H1 (cell line): Measurements from ENCODE around the gene DPY19L1. TPM values are rescaled to one million over a fixed set of nuclear protein-coding genes. Genes with fewer than 3 reads are reported as not detected.

Experiments
- CTCF ChIA-PET: fragments of 300-600 bp; sonication (Branson Sonifier 250); formaldehyde crosslinking; loops from one replicate; lab custom pipeline; 2021; ENCODE audit not compliant: partially characterized antibody; lab: Charles Lee
- POLR2A ChIA-PET: fragments of 300-600 bp; sonication (Branson Sonifier 250); formaldehyde crosslinking; loops from one replicate; lab custom pipeline; 2021; ENCODE audit warnings: inconsistent platforms; ENCODE audit not compliant: partially characterized antibody; lab: Charles Lee
- DNase-seq, 2 experiments: peaks; one replicate each; pipeline versions ENCODE4 v3.0.0 to v3.0.0-alpha.2; 2010 to 2022; ENCODE audit warnings: low spot score in 2 of 2, low read depth in 1 of 2, mixed read lengths in 1 of 2
- FAIRE-seq: peaks from 2 replicates; lab custom pipeline; 2011; peaks lifted over from hg19 to GRCh38; lab: Jason Lieb, UNC
- H2AFZ ChIP-seq: 2 replicates; pipeline ENCODE4 v1.8.1; 2012; ENCODE audit warnings: low read length, inconsistent platforms
- H2AK5ac ChIP-seq: 2 replicates; pipeline ENCODE4 v1.6.1; 2013; ENCODE audit warnings: low read depth, low read length
- H2BK120ac ChIP-seq: replicated peaks from 2 replicates; pipeline ENCODE3; 2013; ENCODE audit warnings: low read depth, low read length, inconsistent platforms
- H2BK12ac ChIP-seq: 2 replicates; pipeline ENCODE4 v1.6.1; 2013; ENCODE audit warnings: low read depth, low read length
- H2BK15ac ChIP-seq: 2 replicates; pipeline ENCODE4 v1.6.1; 2013; ENCODE audit warnings: low read length
- H2BK20ac ChIP-seq: 2 replicates; pipeline ENCODE4 v1.6.1; 2013; ENCODE audit warnings: low read length
- H2BK5ac ChIP-seq: 2 replicates; pipeline ENCODE4 v1.6.1; 2013; ENCODE audit warnings: low read depth, low read length
- H3K14ac ChIP-seq: 2 replicates; pipeline ENCODE4 v1.6.1; 2013; ENCODE audit warnings: inconsistent platforms; ENCODE audit not compliant: insufficient read length
- H3K18ac ChIP-seq: 2 replicates; pipeline ENCODE4 v1.6.1; 2013; ENCODE audit warnings: low read length; ENCODE audit errors: extremely low read depth
- H3K23ac ChIP-seq: 2 replicates; pipeline ENCODE4 v1.6.1; 2013; ENCODE audit warnings: inconsistent platforms; ENCODE audit not compliant: insufficient read length
- H3K23me2 ChIP-seq: 2 replicates; pipeline ENCODE4 v1.6.1; 2013; ENCODE audit warnings: low read depth, low read length
- H3K27ac ChIP-seq: 2 replicates; pipeline ENCODE4 v1.6.1; 2011; ENCODE audit warnings: low read depth, low read length, inconsistent platforms
- H3K27me3 ChIP-seq, 4 experiments: replicated peaks in 1 of 4; 1 replicate in 1 of 4; 2 replicates in 3 of 4; pipeline versions ENCODE4 v1.6.1 to v1.8.1; 2011 to 2013; ENCODE audit warnings: low read length in 3 of 4, mild to moderate bottlenecking in 3 of 4, inconsistent platforms in 2 of 4, mixed read lengths in 2 of 4, moderate library complexity in 1 of 4; ENCODE audit not compliant: control insufficient read depth in 3 of 4, insufficient read depth in 3 of 4; ENCODE audit errors: extremely low read depth in 1 of 4
- H3K36me3 ChIP-seq, 4 experiments: 2 replicates each; pipeline versions ENCODE4 v1.6.1 to v1.8.1; 2011 to 2013; ENCODE audit warnings: mild to moderate bottlenecking in 4 of 4, low read length in 3 of 4, moderate library complexity in 2 of 4, control low read depth in 1 of 4, inconsistent platforms in 1 of 4; ENCODE audit not compliant: insufficient read depth in 4 of 4, control insufficient read depth in 2 of 4
- H3K4ac ChIP-seq: replicated peaks from 2 replicates; pipeline ENCODE3; 2013; ENCODE audit warnings: low read length, low read depth, mixed read lengths, inconsistent platforms; ENCODE audit not compliant: insufficient read length
- H3K4me1 ChIP-seq, 4 experiments: replicated peaks in 1 of 4; 1 replicate in 1 of 4; 2 replicates in 3 of 4; pipeline versions ENCODE4 v1.6.1 to v1.8.1; 2011 to 2013; ENCODE audit warnings: low read length in 3 of 4, inconsistent platforms in 2 of 4, mixed read lengths in 1 of 4; ENCODE audit not compliant: insufficient read depth in 4 of 4, control insufficient read depth in 3 of 4
- H3K4me2 ChIP-seq, 2 experiments: 2 replicates each; pipeline versions ENCODE4 v1.6.1 to v1.8.1; 2011 to 2013; ENCODE audit warnings: low read depth in 2 of 2, low read length in 2 of 2, control low read depth in 1 of 2, inconsistent platforms in 1 of 2, mild to moderate bottlenecking in 1 of 2; ENCODE audit not compliant: insufficient read depth in 1 of 2
- H3K4me3 ChIP-seq, 4 experiments: fragments of 200-600, 300-600 bp in 1 of 4; sonication (generic), shearing (Covaris generic), sonication (Bioruptor Twin) in 1 of 4; 2 replicates each; pipeline versions ENCODE4 v1.5.1 to v1.8.1; 2011 to 2016; ENCODE audit warnings: low read length in 4 of 4, low read depth in 3 of 4, control low read depth in 2 of 4, inconsistent platforms in 2 of 4, mild to moderate bottlenecking in 2 of 4, mixed read lengths in 1 of 4, moderate library complexity in 1 of 4; ENCODE audit not compliant: insufficient read depth in 2 of 4; ENCODE audit errors: extremely low read depth in 1 of 4
- H3K56ac ChIP-seq: replicated peaks from 2 replicates; pipeline ENCODE3; 2013; ENCODE audit warnings: low read depth, mild to moderate bottlenecking, mixed read lengths, low read length, inconsistent platforms; ENCODE audit not compliant: insufficient read length
- H3K79me1 ChIP-seq: 2 replicates; pipeline ENCODE4 v1.6.1; 2013; ENCODE audit warnings: low read depth, low read length, control low read depth
- H3K79me2 ChIP-seq, 2 experiments: 2 replicates each; pipeline versions ENCODE4 v1.6.1 to v1.8.1; 2012 to 2013; ENCODE audit warnings: low read length in 2 of 2, mild to moderate bottlenecking in 2 of 2, inconsistent platforms in 1 of 2; ENCODE audit not compliant: insufficient read depth in 2 of 2, control insufficient read depth in 1 of 2
- H3K9ac ChIP-seq, 4 experiments: replicated peaks in 1 of 4; 1 replicate in 1 of 4; 2 replicates in 3 of 4; pipeline versions ENCODE4 v1.6.1 to v1.8.1; 2011 to 2013; ENCODE audit warnings: low read depth in 3 of 4, low read length in 3 of 4, control low read depth in 2 of 4, mild to moderate bottlenecking in 2 of 4, moderate library complexity in 2 of 4, inconsistent platforms in 1 of 4; ENCODE audit errors: extremely low read depth in 1 of 4
- H3K9me3 ChIP-seq, 2 experiments: 2 replicates each; pipeline versions ENCODE4 v1.6.1 to v1.8.1; 2012 to 2013; ENCODE audit warnings: mild to moderate bottlenecking in 2 of 2, moderate library complexity in 2 of 2, control low read depth in 1 of 2, inconsistent platforms in 1 of 2, low read depth in 1 of 2, low read length in 1 of 2, mixed read lengths in 1 of 2; ENCODE audit not compliant: insufficient read depth in 2 of 2
- H4K20me1 ChIP-seq, 2 experiments: replicated peaks in 1 of 2; 2 replicates each; pipeline versions ENCODE3 to v1.8.1; 2011 to 2013; ENCODE audit warnings: inconsistent platforms in 2 of 2, low read length in 2 of 2, mild to moderate bottlenecking in 1 of 2; ENCODE audit not compliant: insufficient read depth in 2 of 2, control insufficient read depth in 1 of 2
- H4K5ac ChIP-seq: 2 replicates; pipeline ENCODE4 v1.6.1; 2013; ENCODE audit warnings: low read length, low read depth, mixed read lengths, inconsistent platforms; ENCODE audit not compliant: insufficient read length
- H4K8ac ChIP-seq: 2 replicates; pipeline ENCODE4 v1.8.0; 2013; ENCODE audit warnings: mild to moderate bottlenecking, moderate library complexity, low read length, inconsistent platforms; ENCODE audit not compliant: insufficient read depth; ENCODE audit errors: extremely low read depth
- H4K91ac ChIP-seq: replicated peaks from 2 replicates; pipeline ENCODE3; 2013; ENCODE audit warnings: low read length, mixed read lengths, inconsistent platforms; ENCODE audit not compliant: insufficient read length
- CBX8 ChIP-seq: fragments of 300-800, 300-1000 bp; sonication (generic); IDR thresholded peaks from 2 replicates; pipeline ENCODE4 v1.7.1; 2016; ENCODE audit warnings: low read depth, low read length, borderline replicate concordance
- CREB1 ChIP-seq: IDR thresholded peaks from 2 replicates; pipeline ENCODE4 v1.6.1; 2012; ENCODE audit warnings: inconsistent platforms
- CTCF ChIP-seq, 3 experiments: IDR thresholded peaks; 1 replicate in 2 of 3; 2 replicates in 1 of 3; pipeline versions ENCODE4 v1.5.1 to v1.6.1; 2011; ENCODE audit warnings: low read length in 3 of 3, mild to moderate bottlenecking in 3 of 3, inconsistent platforms in 2 of 3, low read depth in 1 of 3, moderate library complexity in 1 of 3; ENCODE audit not compliant: insufficient read depth in 1 of 3; ENCODE audit errors: control extremely low read depth in 1 of 3
- FOSL1 ChIP-seq: IDR thresholded peaks from 2 replicates; pipeline ENCODE4 v1.6.1; 2011; ENCODE audit warnings: mild to moderate bottlenecking, low read depth, low read length, moderate library complexity; ENCODE audit not compliant: insufficient read depth
- NANOG ChIP-seq: IDR thresholded peaks from 2 replicates; pipeline ENCODE4 v1.6.1; 2011; ENCODE audit warnings: low read length, low read depth, mild to moderate bottlenecking, inconsistent platforms; ENCODE audit not compliant: insufficient read depth, poor library complexity, severe bottlenecking
- POU5F1 ChIP-seq: IDR thresholded peaks from 2 replicates; pipeline ENCODE4 v1.6.1; 2011; ENCODE audit warnings: low read depth, mild to moderate bottlenecking, low read length, moderate library complexity
- SP2 ChIP-seq: IDR thresholded peaks from 2 replicates; pipeline ENCODE4 v1.6.1; 2012; ENCODE audit warnings: mild to moderate bottlenecking, low read length, inconsistent platforms
- WGBS, 2 experiments: shearing (Covaris generic) in 1 of 2; methylation state at CpG; one replicate each; pipeline versions ENCODE4 v1.1.6 to v1.1.7; 2013 to 2015; ENCODE audit warnings: low lambda C conversion rate in 2 of 2, mixed read lengths in 2 of 2, inconsistent platforms in 1 of 2, low coverage in 1 of 2, missing lambda C conversion rate in 1 of 2; ENCODE audit not compliant: insufficient replicate concordance in 2 of 2, insufficient coverage in 1 of 2, insufficient read length in 1 of 2; ENCODE audit errors: extremely low coverage in 1 of 2, missing lambda C conversion rate in 1 of 2; 5-methylcytosine and 5-hydroxymethylcytosine counted together
- polyA plus RNA-seq, 7 experiments: library from polyadenylated mRNA; depleted of rRNA in 3 of 7; stranded (reverse) in 5 of 7; unstranded in 2 of 7; fragments of >200 nt in 5 of 7; fragments of 200-250 nt in 2 of 7; gene quantifications; 1 replicate in 5 of 7; 2 replicates in 1 of 7; 4 replicates in 1 of 7; pipeline versions ENCODE4 v1.2.1 to v1.2.3, GENCODE V29; 2011 to 2013; ENCODE audit warnings: missing spikeins in 2 of 7, mixed read lengths in 2 of 7
- total RNA-seq: library from RNA; stranded (reverse); fragmentation: NEBNext Ultra II Directional; extraction: Animal tissue kit (Norgen Biotek cat#: 25700); gene quantifications from 2 replicates; pipeline ENCODE4 v1.2.1, GENCODE V29; 2021

DPY19L1 gene
- total and polyA plus RNA-seq, 2 of the 8 experiments (the other 6 are each of a cell fraction or from before 2014, with no cell fraction given): 14.1 to 23.3 TPM

- Histone ChIP-seq H3K14ac (no peak overlapping the region), H3K36me3 (no peaks in the 10 kb centered on the region), H3K27me3 (no peaks in the 10 kb centered on the region), H3K56ac (no peak overlapping the region), H3K27ac (no peak overlapping the region), H3K9me3 (no peaks in the 10 kb centered on the region), H2BK15ac (no peak overlapping the region), H2AK5ac (no peak overlapping the region), H3K4me3 (peak overlapping the region; percentile 65 to 70 (median 67)), H4K20me1 (peaks cover 0 to 5% of the 10 kb centered on the region in 2 experiments), H3K18ac (peak overlapping the region; percentile 55; the same call in 1 of the 2 replicates), H4K5ac (no peak overlapping the region), H3K9ac (peak overlapping the region in 2 of 4 experiments; percentile 50 to 66; a peak in 1 of 7 replicates), H3K79me2 (peaks cover 7 to 28% of the 10 kb centered on the region in 2 experiments), H3K4me1 (peaks cover 0 to 10% (median 5%) of the 10 kb centered on the region in 4 experiments; a peak in 4 of 7 replicates), H4K8ac (no peak overlapping the region), H2BK20ac (no peak overlapping the region), H3K4me2 (peak overlapping the region; percentile 66 to 73), H2BK5ac (no peak overlapping the region), H3K23me2 (peaks cover 4% of the 10 kb centered on the region; the same call in 1 of the 2 replicates), H2AFZ (0 out of 2 replicates have a peak overlapping the region, but pooled peaks have one; percentile 30), H2BK12ac (no peak overlapping the region), H3K23ac (no peak overlapping the region), H3K79me1 (peaks cover 6% of the 10 kb centered on the region), H3K4ac (no peak overlapping the region), H2BK120ac (no peak overlapping the region), H4K91ac (no peak overlapping the region)
- CTCF ChIA-PET: no interaction called here
- DNase-seq (no peak), FAIRE-seq (no peak)
- WGBS, 2 experiments: 21% methylated on average over 9 of the region's 9 CpGs; no CpG with 5 or more reads in 1 of the 2 experiments
- TF ChIP-seq POU5F1: no peak
- TF ChIP-seq NANOG: no peak
- no peak for TF ChIP-seq CREB1
- TF ChIP-seq SP2: no peak
- no peak for TF ChIP-seq FOSL1
- TF ChIP-seq CBX8: no peak
- no peak for TF ChIP-seq CTCF (IDR thresholded peaks at IDR 0.05; ENCODE audit: control extremely low read depth in 1 of 3, insufficient read depth in 1 of 3, low read depth in 1 of 3, low read length in 3 of 3)
- POLR2A ChIA-PET: no interaction called here
Observed at GRCh38 chr7:35038354-35038753, 1.1 kb upstream of the DPY19L1 start.
